NCI-H146 treated with DMSO at 0.1 percent for 48 hours (cell line): ENCODE data around the gene IRAK1BP1.
A peak's percentile ranks its signal among the peaks of the same experiment; 100 is the strongest.
"Not testable (repeated sequence)": the region's sequence is repeated elsewhere in the genome, so short reads cannot be mapped to it uniquely, and the experiment has no call there.

Source experiments
- DNase-seq: peaks from one replicate; lab custom pipeline; 2025; ENCODE audit not compliant: unreplicated experiment; lab: John Stamatoyannopoulos, UW

Gene IRAK1BP1

DNA sequence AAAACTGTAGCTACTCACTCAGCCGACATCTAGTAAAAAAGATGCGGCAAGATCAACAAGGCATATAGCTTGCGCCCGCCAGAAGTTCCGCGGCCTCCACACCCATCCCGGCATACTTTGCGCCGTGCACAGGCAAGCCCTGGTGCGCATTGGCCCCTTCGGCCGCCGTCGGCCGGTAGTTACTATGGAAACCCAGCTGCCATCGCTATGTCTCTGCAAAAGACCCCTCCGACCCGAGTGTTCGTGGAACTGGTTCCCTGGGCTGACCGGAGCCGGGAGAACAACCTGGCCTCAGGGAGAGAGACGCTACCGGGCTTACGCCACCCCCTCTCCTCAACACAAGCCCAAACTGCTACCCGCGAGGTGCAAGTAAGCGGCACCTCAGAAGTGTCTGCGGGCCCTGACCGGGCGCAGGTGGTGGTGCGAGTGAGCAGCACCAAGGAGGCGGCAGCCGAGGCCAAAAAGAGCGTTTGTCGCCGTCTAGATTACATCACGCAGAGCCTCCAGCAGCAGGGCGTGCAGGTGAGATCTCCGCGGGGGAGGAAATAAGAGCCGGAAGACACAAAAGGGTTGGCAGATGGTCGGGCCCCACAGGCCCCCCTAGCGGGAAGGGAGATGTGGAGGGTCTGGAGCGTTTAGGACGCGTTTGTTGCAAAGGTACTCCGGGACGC is at the start of gene IRAK1BP1:
TSS of gene IRAK1BP1 (plus strand) at position 182 of the 671 bp plus-strand sequence. CDS start at position 208, 26 bp downstream.
- DNase-seq: peak; percentile 90

GRCh38 chr6:78824045-78824444 is 43.3 kb upstream of the IRAK1BP1 start:
- no peak for DNase-seq

DNA sequence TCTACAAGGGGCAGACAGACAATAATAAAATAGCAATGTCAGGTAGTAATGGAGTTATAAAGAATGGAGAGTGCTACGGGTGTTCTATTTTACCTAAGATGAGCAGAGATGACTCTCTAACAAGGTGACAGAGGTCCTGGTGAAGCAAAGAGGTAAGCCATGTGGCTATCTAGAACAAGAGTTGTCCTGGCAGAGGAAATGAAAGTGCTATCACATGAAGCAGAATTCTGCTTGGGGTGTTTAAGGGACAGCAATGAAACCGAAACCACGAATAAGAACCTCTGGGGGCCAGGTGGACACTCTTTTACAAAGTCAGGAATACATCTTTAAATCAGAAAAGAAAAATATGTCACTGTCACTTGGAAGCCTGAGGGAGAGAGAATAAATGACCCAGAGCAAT is 37.9 kb upstream of the IRAK1BP1 start:
- DNase-seq: no peak

DNA sequence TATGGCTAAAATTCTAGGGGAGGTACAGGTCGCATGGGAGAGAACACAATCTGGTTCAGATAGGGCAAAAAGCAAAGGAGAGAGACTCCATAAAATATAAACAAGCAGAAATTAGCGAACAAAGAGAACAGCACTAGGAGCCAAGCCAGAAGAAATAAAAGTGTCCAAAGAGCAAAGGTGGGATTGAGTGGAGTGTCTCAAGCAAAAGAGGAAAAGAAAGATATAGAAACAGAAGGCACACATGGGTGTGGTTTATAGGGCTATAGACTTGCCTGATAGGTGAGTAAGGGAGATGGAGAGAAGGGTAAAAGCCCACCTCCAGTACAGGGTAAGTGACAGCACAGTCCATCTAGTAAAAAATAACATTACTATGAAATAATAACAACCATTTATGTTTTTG is 36.5 kb upstream of the IRAK1BP1 start:
- no peak for DNase-seq

- DNase-seq: no peak
These were observed 35.9 kb upstream of the IRAK1BP1 start for GRCh38 chr6:78831492-78831891.

- no peak for DNase-seq
These were observed 35.1 kb upstream of the IRAK1BP1 start for GRCh38 chr6:78832091-78832808.

DNA sequence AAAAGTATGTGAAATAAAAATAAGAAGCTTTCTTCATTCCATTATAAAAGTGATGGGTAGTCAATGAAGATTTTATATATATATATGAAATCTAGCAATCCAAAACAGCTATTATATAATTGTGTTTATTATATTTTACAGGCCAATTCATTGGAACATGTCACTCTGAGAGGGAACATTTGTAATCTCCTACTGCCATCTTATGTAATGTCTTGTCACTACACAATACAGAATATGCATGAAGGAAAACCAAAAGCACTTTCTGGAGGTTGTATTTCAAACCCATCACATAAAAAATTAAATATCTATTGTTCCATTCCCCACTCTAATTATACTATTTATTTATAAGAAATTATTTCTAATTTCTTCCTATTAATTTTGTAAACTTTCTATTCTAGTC is 31.5 kb upstream of the IRAK1BP1 start:
- DNase-seq: no peak

- no peak for DNase-seq
These were observed 30.8 kb upstream of the IRAK1BP1 start for GRCh38 chr6:78836598-78836997.

DNA sequence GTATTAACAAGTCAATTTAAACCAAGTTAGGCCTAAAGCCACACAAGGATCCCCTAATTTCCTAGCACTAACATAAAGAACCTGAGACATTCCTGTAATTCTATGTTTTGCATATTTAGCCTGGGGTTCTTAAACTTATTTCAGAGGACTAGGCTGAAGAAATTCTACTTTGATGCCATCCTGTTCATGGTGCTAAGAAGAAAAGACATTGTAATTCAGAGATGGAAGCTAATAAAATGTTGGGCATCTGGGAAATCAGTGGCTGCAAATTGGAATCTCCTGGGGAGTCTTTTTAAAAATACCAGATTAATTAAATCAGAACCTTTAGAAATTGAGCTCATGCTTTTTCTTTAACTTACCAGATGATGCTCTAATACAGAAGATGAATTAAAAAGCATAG is 26.2 kb upstream of the IRAK1BP1 start:
- no peak for DNase-seq

- DNase-seq: no peak
These were observed 24.4 kb upstream of the IRAK1BP1 start for GRCh38 chr6:78842953-78843352.

- DNase-seq: no peak
These were observed 22.5 kb upstream of the IRAK1BP1 start for GRCh38 chr6:78844899-78845298.

- no peak for DNase-seq
These were observed 21.8 kb upstream of the IRAK1BP1 start for GRCh38 chr6:78845567-78845966.

DNA sequence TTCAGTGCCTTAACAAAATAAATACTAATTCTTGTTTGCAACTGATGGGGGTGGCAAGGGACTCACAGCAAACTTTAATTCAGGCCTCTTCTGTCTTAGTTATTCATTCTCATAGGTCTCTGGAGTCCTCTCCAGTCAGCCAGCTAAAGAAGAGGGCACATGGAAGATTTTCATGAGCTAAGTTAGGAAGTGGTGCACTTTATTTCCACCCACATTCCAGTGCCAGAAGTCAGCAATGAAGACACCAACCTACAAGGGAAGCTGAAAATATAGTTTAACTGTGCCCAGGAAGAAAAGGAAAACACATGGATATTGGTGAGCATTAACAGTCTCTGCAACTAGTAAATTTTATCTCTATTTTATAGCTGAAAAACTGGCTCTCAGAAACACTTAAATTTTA is 16.7 kb upstream of the IRAK1BP1 start:
- DNase-seq: no peak

GRCh38 chr6:78851156-78851555 is 16.2 kb upstream of the IRAK1BP1 start:
- no peak for DNase-seq

- no peak for DNase-seq
These were observed 12.8 kb upstream of the IRAK1BP1 start for GRCh38 chr6:78854546-78854945.

DNA sequence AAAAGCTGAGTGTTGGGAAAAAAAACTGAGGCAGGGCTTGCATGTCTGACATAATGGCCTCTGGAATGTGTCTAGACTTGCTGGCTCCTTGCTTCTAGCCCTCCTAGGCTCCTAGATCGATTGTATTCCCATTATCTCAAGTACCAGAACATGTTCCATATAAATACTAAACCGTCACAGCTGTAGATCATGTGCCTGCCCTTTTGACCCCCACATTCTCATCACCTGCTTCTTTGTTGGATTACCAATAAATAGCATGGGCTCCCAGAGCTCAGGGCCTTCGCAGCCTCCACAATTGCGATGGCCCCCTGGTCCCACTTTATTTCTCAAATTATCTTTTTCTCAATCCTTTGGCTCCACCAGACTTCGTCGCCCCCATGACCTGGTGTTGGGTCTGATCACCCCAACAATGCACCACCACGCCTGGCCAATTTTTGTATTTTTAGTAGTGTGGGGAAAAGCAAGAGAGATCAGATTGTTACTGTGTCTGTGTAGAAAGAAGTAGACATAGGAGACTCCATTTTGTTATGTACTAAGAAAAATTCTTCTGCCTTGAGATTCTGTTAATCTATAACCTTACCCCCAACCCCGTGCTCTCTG is 8.9 kb upstream of the IRAK1BP1 start:
- DNase-seq: not testable (repeated sequence)

- DNase-seq: no peak
These were observed 5.8 kb upstream of the IRAK1BP1 start for GRCh38 chr6:78861509-78861908.

GRCh38 chr6:78863576-78863975 is 3.8 kb upstream of the IRAK1BP1 start:
- no peak for DNase-seq

- no peak for DNase-seq
These were observed 2.4 kb upstream of the IRAK1BP1 start for GRCh38 chr6:78864957-78865356.

DNA sequence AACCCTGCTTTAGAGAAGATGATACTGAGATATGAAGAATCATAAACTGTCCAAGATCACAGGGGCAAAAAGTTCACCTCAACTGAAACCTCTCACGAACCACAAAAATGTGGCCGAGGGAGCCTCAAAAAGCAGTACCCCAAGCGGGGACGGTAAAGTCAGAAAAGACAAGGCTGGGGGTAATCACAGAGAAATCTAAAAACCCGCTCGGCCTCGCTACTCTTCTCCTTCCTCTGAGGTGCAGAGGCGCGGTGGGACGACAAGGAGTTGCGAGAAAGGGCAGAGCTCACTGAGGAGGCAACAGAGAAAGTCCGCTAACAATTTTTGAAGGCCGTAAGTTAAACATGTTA is 356 bp upstream of the IRAK1BP1 start:
- DNase-seq: no peak

DNA sequence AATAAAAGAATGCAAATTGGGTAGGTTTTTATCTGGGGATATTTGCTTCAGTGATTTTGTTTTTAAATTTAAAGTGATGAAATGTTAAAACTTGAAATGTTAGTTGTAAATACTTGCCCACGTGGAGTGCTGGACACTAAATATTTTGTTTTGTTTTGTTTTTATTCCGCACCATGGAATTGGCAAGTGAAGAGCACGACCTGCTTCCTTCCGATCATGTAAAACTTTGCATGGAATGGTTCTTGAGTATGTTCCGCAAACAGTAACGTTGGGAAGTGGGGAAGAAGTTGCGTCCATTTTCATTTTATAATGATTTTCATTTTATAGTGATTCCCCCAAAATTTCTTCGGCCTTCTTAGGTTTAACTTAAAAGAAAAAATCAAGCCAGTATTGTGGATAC is 765 bp downstream of the IRAK1BP1 start:
- DNase-seq: no peak

GRCh38 chr6:78875505-78875904 is 8.2 kb downstream of the IRAK1BP1 start:
- DNase-seq: no peak
